ENCODE measurements around the gene SMAP2. TPM values are rescaled to one million over a fixed set of nuclear protein-coding genes. Genes with fewer than 3 reads are reported as not detected.

Gene SMAP2
- total RNA-seq, 2 experiments from 2014 or later, result 106 to 107 TPM

DNA sequence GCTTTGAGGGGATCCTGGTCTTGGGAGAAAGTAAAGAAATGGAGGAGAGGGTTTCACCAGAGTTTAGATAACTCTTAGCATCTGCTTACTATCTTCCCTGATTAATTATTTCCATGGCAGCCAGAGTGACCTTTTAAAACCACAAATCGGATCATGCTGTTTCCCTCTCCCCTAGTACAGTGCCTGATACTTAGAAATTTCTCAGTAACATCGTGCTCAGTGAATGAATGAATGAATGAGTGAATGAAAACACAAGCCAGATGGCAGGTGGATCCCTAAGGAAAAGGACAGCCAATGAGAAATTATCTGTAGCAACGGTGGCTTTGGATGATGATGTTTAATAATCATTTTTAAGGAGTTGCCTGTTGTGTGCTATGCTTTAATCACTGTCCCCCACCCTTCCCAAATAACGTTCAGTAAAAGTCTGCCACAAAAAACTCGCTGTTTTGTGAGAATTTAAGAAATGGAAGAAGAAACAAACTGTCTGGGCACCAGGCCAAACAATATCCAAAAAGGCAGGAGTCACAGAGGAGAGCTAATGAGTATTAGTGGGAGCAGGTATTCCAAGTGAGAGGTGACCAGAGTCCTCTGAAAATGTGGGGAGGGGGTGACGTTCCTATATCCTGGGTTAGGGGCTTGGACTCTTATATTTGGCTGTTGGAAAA, 737 bp upstream of the SMAP2 start:
- CTCF ChIA-PET, result interaction anchor here (0.9 to 7.5 kb wide), 10 partner anchors 8 to 220 kb away, joined by 3 to 113 read pairs (median 8); no protein-coding TSS in a partner anchor
- no peak for DNase-seq
- no peaks in the 10 kb centered on the region for H3K9me3 Mint-ChIP-seq (ENCODE audit: insufficient read depth)
- POLR2A ChIA-PET, result interaction anchor here (0.6 to 7.6 kb wide), 14 partner anchors 9 to 210 kb away, joined by 3 to 381 read pairs (median 8); partner anchors contain the start of gene ZNF684
- peaks cover 26% of the 10 kb centered on the region for H3K36me3 Mint-ChIP-seq (ENCODE audit: low read depth)
- H3K4me1 Mint-ChIP-seq (ENCODE audit: low read depth), result peaks cover 35% of the 10 kb centered on the region
- ATAC-seq, result no peak
- peak overlapping the region; percentile 90 for H3K27ac Mint-ChIP-seq
- H3K27me3 Mint-ChIP-seq (ENCODE audit: low read depth), result no peaks in the 10 kb centered on the region
- peak overlapping the region; percentile 94 for H3K4me3 Mint-ChIP-seq

DNA sequence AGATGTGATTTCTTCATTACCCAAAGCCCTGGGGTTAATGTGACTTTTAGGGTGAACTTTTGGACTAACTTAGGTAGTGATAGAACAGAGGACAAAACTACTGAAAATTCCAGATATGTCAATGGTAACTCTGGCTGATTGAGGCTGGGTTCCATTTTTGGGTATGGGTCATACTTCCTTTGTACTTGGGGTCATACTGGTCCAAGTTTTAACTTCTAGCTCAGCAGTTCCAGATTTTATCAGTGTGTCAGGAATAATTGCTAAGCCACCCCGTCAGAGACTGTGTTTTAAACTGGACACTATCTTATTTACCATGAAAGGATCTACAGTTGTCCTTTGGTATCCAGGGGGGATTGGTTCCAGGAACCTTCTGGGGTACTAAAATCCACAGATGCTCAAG, 4.0 kb downstream of the SMAP2 start:
- H3K36me3 Mint-ChIP-seq (ENCODE audit: low read depth), result peaks cover 46% of the 10 kb centered on the region
- no peak for DNase-seq

DNA sequence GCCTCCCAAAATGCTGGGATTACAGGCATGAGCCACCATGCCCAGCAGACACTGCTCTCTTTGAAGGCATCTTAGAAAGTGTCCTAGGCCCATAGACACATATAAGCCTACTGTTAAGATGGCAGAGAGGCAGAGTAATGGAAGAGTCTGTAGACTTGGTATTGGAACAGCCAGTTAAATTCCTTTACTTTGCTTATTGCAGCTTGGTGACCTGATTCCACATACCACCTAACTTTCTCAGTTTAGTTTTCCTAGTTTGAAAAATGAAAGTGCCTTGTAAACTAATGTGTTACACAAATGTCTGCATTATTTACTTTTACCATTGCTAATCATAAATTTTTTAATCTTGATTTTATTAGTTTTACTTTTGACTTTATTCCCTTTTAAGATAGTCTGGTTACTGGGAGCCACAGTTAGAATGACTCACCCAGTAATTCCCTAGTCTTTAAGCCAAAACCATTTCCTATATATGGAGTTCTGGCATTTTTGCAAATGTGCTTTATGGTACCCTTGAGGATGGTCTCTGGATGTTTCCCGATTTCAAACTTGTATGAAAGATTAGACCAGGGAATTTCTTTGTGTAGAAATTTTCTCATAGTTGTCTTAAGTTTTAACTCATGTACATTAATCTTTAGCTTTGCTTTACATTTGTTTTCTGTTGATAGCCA, 6.4 kb downstream of the SMAP2 start:
- POLR2A ChIA-PET, result interaction anchor here (1.8 to 12.8 kb wide), 2 partner anchors 10 to 21 kb away, joined by 11 to 149 read pairs; no protein-coding TSS in a partner anchor
- H3K9me3 Mint-ChIP-seq (ENCODE audit: insufficient read depth), result no peaks in the 10 kb centered on the region
- no peaks in the 10 kb centered on the region for H3K27me3 Mint-ChIP-seq (ENCODE audit: low read depth)
- peaks cover 85% of the 10 kb centered on the region for H3K4me1 Mint-ChIP-seq (ENCODE audit: low read depth)
- ATAC-seq (no peak), DNase-seq (no peak)
- peak overlapping the region; percentile 44 for H3K4me3 Mint-ChIP-seq
- peak overlapping the region; percentile 81 for H3K27ac Mint-ChIP-seq
- peaks cover 54% of the 10 kb centered on the region for H3K36me3 Mint-ChIP-seq (ENCODE audit: low read depth)
- CTCF ChIA-PET, result interaction anchor here (1.0 to 16.5 kb wide), 5 partner anchors 21 to 288 kb away, joined by 3 to 206 read pairs (median 12); no protein-coding TSS in a partner anchor

More for the DNA sequence above, 4.0 kb downstream of the SMAP2 start:
- ChIA-PET CTCF (interaction anchor here (0.8 to 7.5 kb wide), 3 partner anchors 10 to 62 kb away, joined by 3 to 113 read pairs (median 3); no protein-coding TSS in a partner anchor), POLR2A (interaction anchor here (7.6 kb wide), 1 partner anchor 11 kb away, joined by 381 read pairs; no protein-coding TSS in a partner anchor)
- Mint-ChIP-seq H3K27me3 (ENCODE audit: low read depth) (no peaks in the 10 kb centered on the region), H3K9me3 (ENCODE audit: insufficient read depth) (no peaks in the 10 kb centered on the region), H3K4me1 (ENCODE audit: low read depth) (peaks cover 66% of the 10 kb centered on the region), H3K4me3 (peak overlapping the region; percentile 49), H3K27ac (peak overlapping the region; percentile 78)
- no peak for ATAC-seq

DNA sequence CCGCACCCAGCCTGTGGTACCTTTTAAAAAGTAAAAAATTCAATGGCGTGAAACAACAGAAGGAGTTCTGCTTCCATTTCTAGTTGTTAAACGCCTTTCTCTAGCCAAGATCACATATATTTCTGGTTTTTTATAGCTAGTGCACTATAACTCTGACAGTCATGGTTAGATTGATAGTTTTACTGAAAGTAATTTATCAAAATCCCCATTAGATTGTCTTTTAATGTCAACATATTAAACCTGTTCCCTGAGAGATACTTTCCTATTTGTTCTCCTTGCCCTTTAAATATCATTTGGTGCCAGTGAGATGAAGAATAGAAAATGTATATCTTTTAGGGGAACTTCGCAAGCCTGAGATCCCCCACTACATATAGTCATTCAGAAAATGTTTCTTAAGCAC, 7.3 kb downstream of the SMAP2 start:
- H3K36me3 Mint-ChIP-seq (ENCODE audit: low read depth), result peaks cover 55% of the 10 kb centered on the region

DNA sequence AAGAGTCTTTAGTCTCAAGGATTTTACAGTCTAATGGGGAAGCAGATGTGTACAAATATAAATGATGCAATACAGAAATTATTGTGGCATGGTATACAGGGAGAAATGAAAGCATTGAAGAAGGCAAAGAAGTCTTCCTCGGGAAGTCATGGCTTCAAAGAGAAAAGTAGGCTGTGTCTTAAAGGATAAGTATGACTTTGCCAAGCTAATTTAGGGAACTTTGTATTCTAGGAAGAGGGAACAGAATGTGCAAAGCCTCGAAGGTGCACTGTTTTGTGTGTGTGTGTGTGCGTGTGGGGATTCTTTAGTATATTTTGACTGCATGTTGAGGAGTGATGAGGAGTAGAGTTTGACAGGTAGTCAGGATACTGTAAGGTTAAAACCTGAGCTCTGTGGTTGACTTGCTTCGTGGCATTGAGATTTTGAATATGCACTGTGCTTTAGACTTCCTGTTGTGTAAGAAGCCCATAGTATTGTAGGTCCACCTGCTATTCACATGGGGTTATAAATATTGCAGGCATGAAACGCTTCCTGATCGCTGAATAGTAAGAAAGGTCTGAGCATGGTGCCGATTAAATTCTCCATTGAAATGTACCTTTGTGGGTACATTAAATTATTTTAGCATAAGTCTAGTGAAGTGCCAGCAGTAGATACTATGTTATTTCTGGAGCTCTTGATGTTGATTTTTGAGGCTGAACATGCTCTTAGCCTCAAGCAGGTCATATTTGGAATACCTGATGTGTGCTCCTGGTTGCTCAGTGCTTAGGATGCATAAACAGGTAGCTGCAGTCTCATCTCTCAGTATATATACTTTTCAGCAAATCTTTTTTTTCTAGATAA, 8.0 kb downstream of the SMAP2 start:
- peaks cover 56% of the 10 kb centered on the region for H3K36me3 Mint-ChIP-seq (ENCODE audit: low read depth)
- peak overlapping the region; percentile 76 for H3K4me3 Mint-ChIP-seq

More for the DNA sequence above, 7.3 kb downstream of the SMAP2 start:
- no peak for ATAC-seq
- H3K4me3 Mint-ChIP-seq, result peak overlapping the region; percentile 76
- no peak for DNase-seq
- no peaks in the 10 kb centered on the region for H3K9me3 Mint-ChIP-seq (ENCODE audit: insufficient read depth)
- CTCF ChIA-PET, result interaction anchor here (1.1 to 16.5 kb wide), 8 partner anchors 6 to 289 kb away, joined by 3 to 206 read pairs (median 8); partner anchors contain the start of gene SMAP2
- POLR2A ChIA-PET, result interaction anchor here (1.5 to 16.0 kb wide), 6 partner anchors 6 to 39 kb away, joined by 3 to 381 read pairs (median 32); partner anchors contain the start of gene SMAP2
- peaks cover 91% of the 10 kb centered on the region for H3K4me1 Mint-ChIP-seq (ENCODE audit: low read depth)
- H3K27me3 Mint-ChIP-seq (ENCODE audit: low read depth), result no peaks in the 10 kb centered on the region
- peak overlapping the region; percentile 99 for H3K27ac Mint-ChIP-seq

DNA sequence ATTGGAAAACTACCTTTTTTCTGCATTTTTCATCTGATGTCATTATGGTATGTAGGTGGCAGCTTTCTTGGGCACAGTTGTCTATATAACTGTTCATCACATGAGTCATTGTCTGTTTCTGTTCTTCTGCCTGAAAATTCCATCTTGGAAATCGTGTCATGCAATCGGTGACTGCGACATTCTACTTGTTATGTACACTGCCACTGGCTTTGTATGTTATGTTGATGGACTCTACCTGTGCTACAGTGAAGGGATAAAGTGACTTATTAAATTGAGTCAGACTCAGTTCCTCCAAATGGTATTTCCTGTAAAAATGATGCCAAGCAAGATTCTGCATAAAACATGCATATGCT, 8.6 kb downstream of the SMAP2 start:
- Mint-ChIP-seq H3K36me3 (ENCODE audit: low read depth) (peaks cover 51% of the 10 kb centered on the region), H3K4me3 (peak overlapping the region; percentile 76), H3K4me1 (ENCODE audit: low read depth) (peaks cover 89% of the 10 kb centered on the region), H3K9me3 (ENCODE audit: insufficient read depth) (no peaks in the 10 kb centered on the region), H3K27ac (peak overlapping the region; percentile 99), H3K27me3 (ENCODE audit: low read depth) (no peaks in the 10 kb centered on the region)
- POLR2A ChIA-PET, result interaction anchor here (0.5 to 16.0 kb wide), 11 partner anchors 8 to 343 kb away, joined by 3 to 381 read pairs (median 4); partner anchors contain the start of gene SMAP2
- DNase-seq, result no peak
- ATAC-seq, result no peak
- CTCF ChIA-PET, result interaction anchor here (0.9 to 16.5 kb wide), 13 partner anchors 8 to 239 kb away, joined by 3 to 206 read pairs (median 5); partner anchors contain the start of gene SMAP2

More for the DNA sequence above, 8.0 kb downstream of the SMAP2 start:
- DNase-seq (peak; percentile 65), ATAC-seq (peak; percentile 56)
- ChIA-PET CTCF (interaction anchor here (0.9 to 16.5 kb wide), 13 partner anchors 7 to 290 kb away, joined by 3 to 206 read pairs (median 4); partner anchors contain the start of gene SMAP2), POLR2A (interaction anchor here (0.5 to 16.0 kb wide), 11 partner anchors 7 to 342 kb away, joined by 3 to 381 read pairs (median 4); partner anchors contain the start of gene SMAP2)
- Mint-ChIP-seq H3K27ac (peak overlapping the region; percentile 99), H3K9me3 (ENCODE audit: insufficient read depth) (no peaks in the 10 kb centered on the region), H3K27me3 (ENCODE audit: low read depth) (no peaks in the 10 kb centered on the region), H3K4me1 (ENCODE audit: low read depth) (peaks cover 91% of the 10 kb centered on the region)

DNA sequence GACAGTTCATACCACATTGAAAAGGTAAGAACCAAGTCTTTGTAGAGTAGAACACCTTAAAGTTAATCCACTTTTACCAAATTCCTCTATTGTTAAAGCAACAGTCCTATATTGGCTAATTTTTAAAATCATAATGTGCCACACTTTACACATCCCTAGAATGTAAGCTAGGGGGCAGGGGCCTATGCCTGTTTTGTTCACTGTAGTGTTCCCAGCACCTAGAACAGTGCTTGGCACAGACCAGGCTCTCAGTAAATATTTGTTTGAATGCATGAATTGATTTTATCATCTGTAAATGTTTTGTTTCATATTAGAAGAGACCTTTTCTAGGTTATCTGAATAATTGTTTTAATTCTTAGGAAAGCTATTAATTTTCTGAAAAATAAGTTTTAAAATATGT, 9.1 kb downstream of the SMAP2 start:
- H3K36me3 Mint-ChIP-seq (ENCODE audit: low read depth), result peaks cover 46% of the 10 kb centered on the region
- CTCF ChIA-PET, result interaction anchor here (0.6 to 16.5 kb wide), 9 partner anchors 8 to 67 kb away, joined by 3 to 206 read pairs (median 6); partner anchors contain the start of gene SMAP2
- DNase-seq (no peak), ATAC-seq (no peak)
- no peaks in the 10 kb centered on the region for H3K9me3 Mint-ChIP-seq (ENCODE audit: insufficient read depth)
- peak overlapping the region; percentile 76 for H3K4me3 Mint-ChIP-seq
- H3K27me3 Mint-ChIP-seq (ENCODE audit: low read depth), result no peaks in the 10 kb centered on the region
- POLR2A ChIA-PET, result interaction anchor here (0.5 to 16.0 kb wide), 9 partner anchors 8 to 343 kb away, joined by 3 to 381 read pairs (median 5); partner anchors contain the start of gene SMAP2
- H3K4me1 Mint-ChIP-seq (ENCODE audit: low read depth), result peaks cover 88% of the 10 kb centered on the region
- H3K27ac Mint-ChIP-seq, result peak overlapping the region; percentile 99

DNA sequence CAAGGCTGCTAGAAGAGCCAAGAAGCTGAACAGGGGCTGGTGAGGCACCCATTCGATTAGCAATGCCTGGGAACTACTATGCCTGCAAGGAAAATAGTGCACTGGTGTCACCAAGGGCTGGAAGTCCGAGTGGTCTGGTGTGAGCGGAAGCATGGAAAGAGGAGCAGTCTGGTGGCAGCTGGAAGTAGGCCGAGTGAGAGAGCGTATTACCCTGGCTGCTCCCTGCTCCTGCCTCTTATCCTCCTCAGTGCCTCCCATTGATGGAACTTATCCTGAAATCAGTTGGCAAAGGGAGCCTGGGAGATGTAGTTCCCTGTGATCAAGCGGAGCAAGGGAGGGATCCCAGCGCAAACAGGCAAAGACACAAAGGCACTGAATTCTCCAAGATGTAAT, 9.6 kb downstream of the SMAP2 start:
- Mint-ChIP-seq H3K36me3 (ENCODE audit: low read depth) (peaks cover 44% of the 10 kb centered on the region), H3K4me3 (peak overlapping the region; percentile 79), H3K27me3 (ENCODE audit: low read depth) (no peaks in the 10 kb centered on the region), H3K4me1 (ENCODE audit: low read depth) (peaks cover 88% of the 10 kb centered on the region), H3K9me3 (ENCODE audit: insufficient read depth) (no peaks in the 10 kb centered on the region), H3K27ac (peak overlapping the region; percentile 99)
- ATAC-seq, result no peak
- POLR2A ChIA-PET, result interaction anchor here (1.2 to 16.0 kb wide), 6 partner anchors 9 to 344 kb away, joined by 3 to 381 read pairs (median 32); partner anchors contain the start of gene SMAP2
- no peak for DNase-seq
- CTCF ChIA-PET, result interaction anchor here (1.0 to 16.5 kb wide), 9 partner anchors 8 to 230 kb away, joined by 3 to 206 read pairs (median 13); partner anchors contain the start of genes COL9A2 and SMAP2

DNA sequence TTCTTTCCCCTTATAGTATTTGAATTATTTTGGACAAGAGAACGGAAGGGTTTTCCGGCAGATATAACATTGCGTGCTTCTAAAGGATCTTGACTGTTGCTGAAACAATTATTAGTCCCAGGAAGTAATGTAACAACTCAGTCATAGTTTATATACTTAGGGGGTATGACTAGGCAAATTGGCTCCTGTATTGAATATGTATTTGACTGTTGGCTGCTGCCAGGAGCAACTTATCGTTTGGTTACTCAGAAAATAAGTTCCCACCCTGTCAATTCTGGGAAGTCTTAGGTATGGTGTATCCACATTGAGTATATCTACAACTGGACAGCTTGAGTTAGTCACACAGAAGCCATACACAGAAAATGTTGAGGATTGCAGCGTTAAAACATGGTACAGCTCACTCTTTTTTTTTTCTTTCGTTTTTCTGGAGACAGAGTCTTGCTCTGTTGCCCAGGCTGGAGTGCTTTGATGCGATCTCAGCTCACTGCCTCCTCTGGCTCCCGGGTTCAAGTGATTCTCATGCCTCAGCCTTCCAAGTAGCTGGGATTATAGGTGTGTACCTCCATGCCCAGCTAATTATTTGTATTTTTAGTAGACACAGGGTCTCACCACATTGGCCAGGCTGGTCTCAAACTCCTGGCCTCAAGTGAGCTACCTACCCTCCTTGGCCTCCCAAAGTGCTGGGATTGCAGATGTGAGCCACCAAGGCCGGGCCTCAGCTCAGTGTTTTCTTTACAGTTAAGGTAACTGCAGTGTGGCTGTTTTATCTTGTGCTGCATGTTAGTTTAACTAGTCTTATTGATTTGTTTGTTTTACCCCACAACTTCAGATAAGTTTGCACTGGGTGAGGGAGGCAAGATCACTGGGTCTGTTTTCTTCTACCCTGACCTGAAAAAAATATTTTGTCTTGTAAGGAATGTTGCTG, 10.2 kb downstream of the SMAP2 start:
- ChIA-PET CTCF (interaction anchor here (0.8 to 16.5 kb wide), 9 partner anchors 9 to 240 kb away, joined by 3 to 206 read pairs (median 13); partner anchors contain the start of genes COL9A2, SMAP2 and ZMPSTE24), POLR2A (interaction anchor here (0.8 to 16.0 kb wide), 7 partner anchors 9 to 344 kb away, joined by 3 to 381 read pairs (median 23); partner anchors contain the start of genes CAP1, NFYC and SMAP2)
- H3K36me3 Mint-ChIP-seq (ENCODE audit: low read depth), result peaks cover 43% of the 10 kb centered on the region
- H3K4me3 Mint-ChIP-seq, result peak overlapping the region; percentile 79
- H3K27me3 Mint-ChIP-seq (ENCODE audit: low read depth), result no peaks in the 10 kb centered on the region
- DNase-seq, result no peak
- H3K27ac Mint-ChIP-seq, result peak overlapping the region; percentile 99
- H3K9me3 Mint-ChIP-seq (ENCODE audit: insufficient read depth), result no peaks in the 10 kb centered on the region
- ATAC-seq, result no peak
- H3K4me1 Mint-ChIP-seq (ENCODE audit: low read depth), result peaks cover 88% of the 10 kb centered on the region

DNA sequence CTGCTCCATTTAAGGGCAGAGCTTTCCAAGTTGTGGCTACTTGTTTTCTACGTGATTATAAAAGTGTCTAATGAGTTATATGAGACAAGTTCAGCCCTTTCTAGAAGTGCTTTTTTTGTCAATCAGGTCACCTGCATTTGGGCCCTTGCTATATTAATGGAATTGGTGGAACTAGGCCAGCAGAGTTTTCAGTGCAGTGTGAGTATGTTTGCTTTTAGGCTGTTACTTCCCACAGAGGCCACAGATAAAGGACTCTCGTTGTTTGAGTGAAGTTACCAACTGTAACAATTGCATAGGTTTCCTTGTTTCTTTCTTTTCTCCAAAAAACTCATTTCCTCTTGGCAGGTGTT, 10.9 kb downstream of the SMAP2 start:
- no peak for DNase-seq
- Mint-ChIP-seq H3K36me3 (ENCODE audit: low read depth) (peaks cover 45% of the 10 kb centered on the region), H3K27ac (peak overlapping the region; percentile 99), H3K27me3 (ENCODE audit: low read depth) (no peaks in the 10 kb centered on the region), H3K4me3 (peak overlapping the region; percentile 79), H3K4me1 (ENCODE audit: low read depth) (peaks cover 93% of the 10 kb centered on the region), H3K9me3 (ENCODE audit: insufficient read depth) (no peaks in the 10 kb centered on the region)
- ChIA-PET POLR2A (interaction anchor here (0.8 to 16.0 kb wide), 7 partner anchors 10 to 345 kb away, joined by 3 to 381 read pairs (median 23); partner anchors contain the start of genes CAP1, NFYC and SMAP2), CTCF (interaction anchor here (0.8 to 16.5 kb wide), 10 partner anchors 8 to 240 kb away, joined by 3 to 206 read pairs (median 7); partner anchors contain the start of genes COL9A2, SMAP2 and ZMPSTE24)
- no peak for ATAC-seq

Measured in activated CD8-positive, alpha-beta T cell treated with anti-CD3 and anti-CD28 coated beads, Interleukin-2, amount 10 ng/mL, durations not matched to agents 7 days and 5 days (primary cell).